Stimulated activated CD8-positive, alpha-beta memory T cell treated with anti-CD3 and anti-CD28 coated beads, Interleukin-4, amount 100 ng/mL, for 24 hours (primary cell): ENCODE data around the gene THRAP3.

Experiments
- DNase-seq: peaks from one replicate; pipeline ENCODE4 v3.0.0-alpha.2; 2020; ENCODE audit warnings: low read depth

Gene THRAP3

GRCh38 chr1:36326499-36326898 lies 102.3 kb downstream of the THRAP3 start:
- DNase-seq: no peak

DNA sequence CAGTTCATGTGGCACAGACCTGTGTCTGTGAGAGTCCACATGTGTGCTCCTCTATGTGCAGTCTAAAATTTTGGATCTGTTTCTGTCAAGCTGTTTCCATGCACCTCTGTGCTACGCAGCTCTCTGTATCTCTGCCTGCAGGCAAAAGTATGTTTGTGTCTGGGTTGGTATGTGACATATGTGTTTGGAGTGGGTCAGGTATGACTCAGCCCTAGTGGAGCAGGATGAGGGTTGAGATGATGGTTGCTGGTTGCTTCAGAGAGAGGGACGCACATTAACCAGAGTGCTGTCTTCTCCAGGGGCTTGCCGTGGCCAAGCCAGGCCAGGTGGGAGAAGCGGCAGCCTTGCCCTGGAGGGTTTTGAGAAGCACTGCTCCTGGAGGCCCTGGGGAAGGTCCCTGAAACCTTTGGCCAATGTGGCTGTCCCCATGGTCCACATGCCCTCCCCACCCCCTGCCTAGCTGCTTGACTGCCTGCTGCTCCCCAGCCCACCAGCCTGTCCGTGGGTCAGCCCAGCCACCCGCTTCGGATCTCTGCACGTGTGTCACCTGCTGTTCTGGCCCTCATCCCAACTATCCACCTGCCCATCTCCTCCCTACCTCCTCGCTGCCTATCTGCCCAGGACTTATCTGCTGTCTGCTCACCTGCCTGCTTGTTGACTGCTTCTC lies 103.3 kb downstream of the THRAP3 start:
- no peak for DNase-seq

- DNase-seq: no peak
Measured at GRCh38 chr1:36328088-36328480, 103.8 kb downstream of the THRAP3 start.

- DNase-seq: no peak
Measured at GRCh38 chr1:36328713-36329112, 104.5 kb downstream of the THRAP3 start.

DNA sequence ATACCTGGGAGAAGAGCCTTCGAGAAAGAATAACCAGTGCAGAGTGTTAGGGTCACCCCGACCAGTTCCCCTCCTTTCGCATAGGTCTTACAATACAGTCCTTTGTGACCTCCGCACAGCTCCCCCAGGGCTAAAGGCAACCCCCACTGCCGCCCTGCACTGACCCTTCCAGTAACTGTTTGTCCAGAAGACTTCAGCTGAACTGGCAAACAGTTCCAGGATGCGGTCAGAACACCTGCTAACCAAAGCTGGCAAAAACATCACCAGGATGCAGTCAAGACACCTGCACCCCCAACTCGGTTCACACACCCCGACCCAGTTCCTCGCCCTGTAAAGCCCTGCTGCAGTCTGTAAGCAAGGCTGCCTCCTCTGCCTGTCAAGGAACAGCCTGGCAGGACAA lies 105.6 kb downstream of the THRAP3 start:
- DNase-seq: no peak

DNA sequence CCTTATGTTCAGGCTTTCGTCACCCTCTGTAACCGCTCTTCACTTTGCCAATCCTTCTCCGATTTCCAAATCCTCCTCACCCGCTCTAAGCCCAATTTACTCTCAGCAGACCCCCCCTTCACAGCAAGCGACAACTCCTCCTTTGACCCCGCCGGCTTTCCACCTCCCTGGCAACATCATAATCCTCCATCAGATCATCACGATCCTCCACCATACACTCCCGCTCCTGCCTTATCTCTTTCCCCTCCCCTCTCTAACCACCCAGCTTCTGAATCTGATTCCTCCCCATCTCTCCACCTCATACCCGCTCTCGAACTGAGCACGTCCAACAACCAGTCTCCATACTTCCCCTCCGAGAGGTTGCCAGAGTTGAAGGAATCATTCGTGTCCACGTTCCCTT lies 106.7 kb downstream of the THRAP3 start:
- no peak for DNase-seq

DNA sequence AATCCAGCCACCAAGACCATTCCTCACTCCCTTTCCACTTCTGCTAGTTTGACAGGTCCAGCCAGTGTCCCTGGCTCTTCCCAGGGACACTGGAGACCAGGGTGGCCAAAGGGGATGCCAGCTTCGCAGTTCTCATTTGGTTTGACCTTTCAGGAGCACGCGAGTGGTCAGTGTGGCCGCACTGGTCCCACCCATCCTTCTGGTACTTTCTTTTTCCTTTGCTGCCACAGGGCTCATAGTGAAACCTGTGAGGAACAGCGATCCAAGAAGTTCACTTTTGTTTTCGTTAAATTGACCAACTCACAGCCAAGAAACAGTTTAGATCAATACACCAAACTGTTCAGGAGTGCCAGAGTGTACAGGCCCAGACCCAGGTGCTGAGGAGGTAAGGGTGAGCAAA lies 113.6 kb downstream of the THRAP3 start:
- DNase-seq: no peak

GRCh38 chr1:36339215-36339614 lies 115.0 kb downstream of the THRAP3 start:
- no peak for DNase-seq

DNA sequence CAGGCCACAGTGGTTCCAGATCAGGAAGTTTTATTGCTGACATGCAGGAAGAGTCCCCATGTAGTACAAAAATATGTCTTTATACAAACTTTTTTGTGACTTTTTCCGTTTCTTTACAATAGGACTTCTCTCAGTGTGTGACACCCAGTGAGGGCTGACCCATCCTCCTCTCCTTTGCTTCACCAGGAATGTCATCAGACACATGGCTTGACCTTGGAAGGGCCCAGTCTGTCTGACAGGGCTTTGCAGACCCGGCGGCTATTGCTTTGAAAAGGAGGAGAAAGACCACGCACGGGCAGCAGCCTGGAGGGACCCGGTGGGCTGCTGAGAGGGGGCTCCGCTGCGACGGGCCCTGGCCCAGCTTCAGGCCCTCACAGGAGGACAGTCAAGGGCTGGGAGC lies 115.4 kb downstream of the THRAP3 start:
- DNase-seq: no peak

GRCh38 chr1:36341626-36342320 lies 117.5 kb downstream of the THRAP3 start:
- DNase-seq: no peak

DNA sequence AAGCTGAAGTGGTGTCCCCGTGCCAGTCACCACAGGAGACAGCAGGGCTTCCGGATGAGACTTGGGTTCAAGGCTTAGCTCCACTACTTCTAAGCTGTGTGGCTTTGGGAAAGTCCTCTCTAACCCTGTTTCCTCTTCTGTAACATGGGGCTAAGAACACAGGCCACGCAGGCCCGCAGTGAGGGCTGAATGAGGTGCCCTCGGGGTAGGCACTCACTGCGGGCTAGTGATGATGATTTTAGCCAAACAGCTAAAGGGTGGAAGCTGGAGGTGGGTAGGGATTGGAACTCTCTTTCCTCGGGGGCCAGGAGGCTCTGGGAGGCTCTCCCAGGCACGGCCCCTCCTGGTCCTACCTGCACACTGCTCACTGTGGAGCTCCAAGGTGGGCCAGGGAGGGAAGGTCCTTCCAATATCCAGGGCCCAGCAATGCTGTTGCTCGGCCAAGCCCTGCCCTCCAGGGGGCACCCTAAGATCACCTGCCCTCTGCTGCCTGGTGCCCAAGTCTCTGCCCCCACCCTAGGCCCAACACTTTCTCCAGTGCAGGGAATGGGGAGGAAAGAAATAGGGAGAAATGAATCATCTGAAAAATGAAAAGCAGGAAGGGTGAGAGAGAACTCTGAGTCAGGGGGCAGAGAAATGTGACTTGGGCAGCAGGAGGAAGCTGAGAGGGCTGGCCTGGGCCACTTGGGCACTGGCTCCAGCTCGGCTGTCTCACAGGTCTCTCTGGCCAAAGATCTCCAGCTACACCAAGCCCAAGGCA lies 118.4 kb downstream of the THRAP3 start:
- no peak for DNase-seq

GRCh38 chr1:36343651-36344394 lies 119.6 kb downstream of the THRAP3 start:
- DNase-seq: no peak

DNA sequence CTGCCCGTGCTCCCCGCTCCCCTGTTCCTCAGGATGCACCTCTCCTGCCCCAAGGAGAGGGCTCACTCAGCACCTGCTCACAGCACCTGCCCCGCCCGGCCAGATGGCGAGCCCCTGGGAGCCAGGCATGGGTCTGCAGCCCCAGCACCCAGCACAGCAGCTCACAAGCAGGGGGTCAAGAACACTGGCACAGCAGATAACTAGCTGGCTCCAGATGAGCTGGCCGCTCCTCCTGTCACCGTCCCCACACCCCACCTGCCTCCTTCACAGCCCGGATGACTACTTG lies 120.1 kb downstream of the THRAP3 start:
- DNase-seq: no peak

- DNase-seq: no peak
Measured at GRCh38 chr1:36345353-36345752, 121.1 kb downstream of the THRAP3 start.

DNA sequence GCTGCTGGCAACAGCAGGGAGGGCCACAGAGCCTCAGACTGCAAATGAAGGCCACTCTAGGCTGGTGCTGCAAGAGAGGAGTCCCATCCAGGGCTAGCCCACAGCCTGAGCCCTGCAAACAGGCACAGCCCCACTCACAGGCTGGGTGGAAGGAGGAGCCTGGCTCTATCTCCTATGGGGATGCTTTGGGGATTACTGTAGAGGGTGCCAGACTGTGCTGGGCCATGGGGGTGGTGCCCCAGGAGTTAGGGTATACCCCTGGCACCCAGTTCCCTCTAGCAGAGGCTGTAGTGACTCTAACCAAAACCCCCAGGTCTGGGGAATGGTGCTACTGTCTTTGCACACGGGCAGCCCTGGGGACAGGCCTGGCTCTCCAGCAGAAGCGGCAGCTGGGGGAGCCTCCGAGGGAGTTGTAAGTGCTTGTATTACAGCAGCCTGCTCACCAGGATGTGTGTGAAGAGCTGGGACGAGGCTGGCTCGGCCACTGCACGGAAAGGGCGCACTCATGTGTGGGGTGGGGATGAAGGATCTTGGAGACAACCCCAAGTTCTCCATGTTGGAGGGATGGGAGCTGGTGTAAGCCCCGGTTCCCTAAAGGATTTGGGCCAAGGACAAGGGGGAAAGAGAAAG lies 122.6 kb downstream of the THRAP3 start:
- DNase-seq: no peak

- no peak for DNase-seq
Measured at GRCh38 chr1:36349241-36349671, 125.0 kb downstream of the THRAP3 start.

GRCh38 chr1:36349839-36350238 lies 125.6 kb downstream of the THRAP3 start:
- DNase-seq: no peak

DNA sequence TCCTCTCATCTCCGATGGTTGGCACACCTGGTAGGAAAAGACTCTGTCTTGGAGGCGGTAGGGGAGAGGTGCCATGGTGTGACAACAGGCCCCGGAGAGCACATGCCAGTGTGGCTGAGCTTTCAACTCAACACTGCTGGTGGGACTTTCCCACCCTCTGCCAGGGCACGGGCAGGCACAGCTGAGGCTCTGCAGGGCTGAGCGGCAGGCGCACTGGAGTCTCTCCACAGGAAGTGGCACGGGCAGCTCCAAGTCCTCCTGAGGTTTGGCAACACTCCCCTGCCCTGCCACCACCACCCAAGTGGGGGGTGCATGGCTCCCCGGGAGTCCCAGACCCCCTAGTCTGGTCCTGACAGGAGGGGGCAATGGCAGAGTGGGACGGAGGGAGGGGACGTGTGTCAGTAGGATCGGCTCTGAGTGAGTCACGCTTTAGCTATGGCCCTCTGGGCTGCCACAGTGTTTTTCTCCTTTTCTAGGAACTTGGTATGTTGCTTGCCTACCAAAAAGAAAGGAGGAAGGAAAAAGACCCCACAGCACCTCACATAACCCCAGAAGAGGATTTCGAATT lies 126.5 kb downstream of the THRAP3 start:
- no peak for DNase-seq

GRCh38 chr1:36351227-36351977 lies 127.2 kb downstream of the THRAP3 start:
- DNase-seq: no peak

- no peak for DNase-seq
Measured at GRCh38 chr1:36352125-36352909, 128.1 kb downstream of the THRAP3 start.
